Right lobe of liver (tissue), 6 donors: Measurements from ENCODE around the gene USP48. TPM values are rescaled to one million over a fixed set of nuclear protein-coding genes. Genes with fewer than 3 reads are reported as not detected.

Experiments used
- ATAC-seq, 4 donors: fragments of 200-7000 bp; cut with Tn5 transposase; one replicate each; pipeline ENCODE4 v1.9.1; 2020; ENCODE audit warnings: mild to moderate bottlenecking in 4 of 4, moderate library complexity in 4 of 4
- DNase-seq, 3 donors: peaks; one replicate each; pipeline ENCODE4 v3.0.0-alpha.2; 2020
- H3K27ac ChIP-seq, 3 donors: fragments of 200-600 bp; one replicate each; pipeline ENCODE4 v1.8.0; 2022
- H3K27me3 ChIP-seq, 2 donors: fragments of 200-600 bp; one replicate each; pipeline ENCODE4 v1.8.0; 2022
- H3K36me3 ChIP-seq, 4 donors: fragments of 200-600 bp; sonication (generic) in 1 of 4; one replicate each; pipeline versions ENCODE4 v1.5.1 to v1.8.0; 2017 to 2022; ENCODE audit warnings: control low read depth in 1 of 4
- H3K4me1 ChIP-seq, 4 donors: fragments of 200-600 bp; sonication (generic) in 1 of 4; one replicate each; pipeline versions ENCODE4 v1.5.1 to v1.8.0; 2017 to 2022; ENCODE audit warnings: control low read depth in 1 of 4
- H3K4me3 ChIP-seq, 3 donors: fragments of 200-600 bp; one replicate each; pipeline ENCODE4 v1.8.0; 2022
- H3K9me3 ChIP-seq, 4 donors: fragments of 200-600 bp; sonication (generic) in 1 of 4; one replicate each; pipeline versions ENCODE4 v1.5.1 to v1.8.0; 2017 to 2022; ENCODE audit warnings: control low read depth in 1 of 4
- POLR2A ChIP-seq: fragments of 450-650 bp; IDR thresholded peaks from one replicate; pipeline ENCODE4 v1.6.1; 2017; ENCODE audit warnings: antibody characterized with exemption, mild to moderate bottlenecking
- WGBS: methylation state at CpG from one replicate; pipeline ENCODE4 v1.1.6; 2018; ENCODE audit warnings: low coverage, low lambda C conversion rate; ENCODE audit not compliant: insufficient coverage; ENCODE audit errors: missing lambda C conversion rate; 5-methylcytosine and 5-hydroxymethylcytosine counted together
- intact Hi-C, 2 donors: fragments of 100-400 bp; cut with DNase I; formaldehyde crosslinking; loops; one replicate each; pipeline versions ENCODE4 v1.11.2 to v1.14.1; 2022
- total RNA-seq, 6 experiments: library from RNA; depleted of rRNA in 2 of 6; stranded (reverse); fragments of >200 nt in 2 of 6; fragmentation: NEBNext Ultra II Directional in 3 of 6; extraction: Animal tissue kit (Norgen Biotek cat#: 25700) in 3 of 6; gene quantifications; one replicate each; pipeline versions ENCODE4 v1.1.0 to v1.2.4, GENCODE V29; 2016 to 2023
- TF ChIP-seq, protein P1 (sequence below), 4 donors: fragments of 200-600 bp in 3 of 4; fragments of 450-650 bp in 1 of 4; IDR thresholded peaks; one replicate each; pipeline versions ENCODE4 v1.5.1 to v1.8.0; 2016 to 2022; ENCODE audit warnings: antibody characterized with exemption in 4 of 4, mild to moderate bottlenecking in 2 of 4
- donor health status: DM: no; HTN: yes; CAD: no.
- donor health status: DM: no; HTN: no; CAD: no.
- donor health status: DM: no; HTN: no; CAD: no.
- donor health status: DM: no; HTN: yes; CAD: no.
- donor health status: DM: no; HTN: yes; CAD: no.

The USP48 gene
- total RNA-seq, 6 experiments from 2014 or later: 21.3 to 24.5 (median 22.8) TPM

DNA sequence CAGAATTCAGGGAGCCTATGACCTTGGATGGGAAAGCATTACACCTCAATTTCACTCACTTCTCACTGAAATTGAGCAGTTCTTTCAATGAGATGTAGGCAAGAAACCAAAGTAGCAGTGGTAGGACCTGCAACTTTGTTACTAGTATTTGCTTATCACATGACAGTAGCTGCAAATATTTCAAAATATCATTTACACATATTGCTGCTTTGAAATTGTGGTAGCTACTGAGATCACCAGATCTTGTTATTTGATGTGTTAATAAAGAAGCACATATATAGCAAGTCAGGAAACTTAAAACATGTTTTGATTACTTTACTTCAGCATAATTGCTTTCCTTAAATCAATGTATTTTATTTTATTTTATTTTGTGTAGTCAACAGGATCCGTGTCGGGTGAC, 42.0 kb upstream of the USP48 start:
- H3K36me3 ChIP-seq: peaks cover 0 to 4% (median 0%) of the 10 kb centered on the region in 4 donors
- H3K9me3 ChIP-seq: no peaks in the 10 kb centered on the region
- no peaks in the 10 kb centered on the region for H3K4me1 ChIP-seq
- intact Hi-C loops: no loop called here
- H3K27ac ChIP-seq: no peak overlapping the region
- WGBS: 79% methylated on average over 2 of the region's 2 CpGs
- ATAC-seq (no peak), DNase-seq (no peak)
- TF ChIP-seq POLR2A: no peak
- TF ChIP-seq, protein P1, sequence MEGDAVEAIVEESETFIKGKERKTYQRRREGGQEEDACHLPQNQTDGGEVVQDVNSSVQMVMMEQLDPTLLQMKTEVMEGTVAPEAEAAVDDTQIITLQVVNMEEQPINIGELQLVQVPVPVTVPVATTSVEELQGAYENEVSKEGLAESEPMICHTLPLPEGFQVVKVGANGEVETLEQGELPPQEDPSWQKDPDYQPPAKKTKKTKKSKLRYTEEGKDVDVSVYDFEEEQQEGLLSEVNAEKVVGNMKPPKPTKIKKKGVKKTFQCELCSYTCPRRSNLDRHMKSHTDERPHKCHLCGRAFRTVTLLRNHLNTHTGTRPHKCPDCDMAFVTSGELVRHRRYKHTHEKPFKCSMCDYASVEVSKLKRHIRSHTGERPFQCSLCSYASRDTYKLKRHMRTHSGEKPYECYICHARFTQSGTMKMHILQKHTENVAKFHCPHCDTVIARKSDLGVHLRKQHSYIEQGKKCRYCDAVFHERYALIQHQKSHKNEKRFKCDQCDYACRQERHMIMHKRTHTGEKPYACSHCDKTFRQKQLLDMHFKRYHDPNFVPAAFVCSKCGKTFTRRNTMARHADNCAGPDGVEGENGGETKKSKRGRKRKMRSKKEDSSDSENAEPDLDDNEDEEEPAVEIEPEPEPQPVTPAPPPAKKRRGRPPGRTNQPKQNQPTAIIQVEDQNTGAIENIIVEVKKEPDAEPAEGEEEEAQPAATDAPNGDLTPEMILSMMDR (IDR thresholded peaks at IDR 0.05): no peak
- no peak overlapping the region for H3K4me3 ChIP-seq
- H3K27me3 ChIP-seq: no peaks in the 10 kb centered on the region

DNA sequence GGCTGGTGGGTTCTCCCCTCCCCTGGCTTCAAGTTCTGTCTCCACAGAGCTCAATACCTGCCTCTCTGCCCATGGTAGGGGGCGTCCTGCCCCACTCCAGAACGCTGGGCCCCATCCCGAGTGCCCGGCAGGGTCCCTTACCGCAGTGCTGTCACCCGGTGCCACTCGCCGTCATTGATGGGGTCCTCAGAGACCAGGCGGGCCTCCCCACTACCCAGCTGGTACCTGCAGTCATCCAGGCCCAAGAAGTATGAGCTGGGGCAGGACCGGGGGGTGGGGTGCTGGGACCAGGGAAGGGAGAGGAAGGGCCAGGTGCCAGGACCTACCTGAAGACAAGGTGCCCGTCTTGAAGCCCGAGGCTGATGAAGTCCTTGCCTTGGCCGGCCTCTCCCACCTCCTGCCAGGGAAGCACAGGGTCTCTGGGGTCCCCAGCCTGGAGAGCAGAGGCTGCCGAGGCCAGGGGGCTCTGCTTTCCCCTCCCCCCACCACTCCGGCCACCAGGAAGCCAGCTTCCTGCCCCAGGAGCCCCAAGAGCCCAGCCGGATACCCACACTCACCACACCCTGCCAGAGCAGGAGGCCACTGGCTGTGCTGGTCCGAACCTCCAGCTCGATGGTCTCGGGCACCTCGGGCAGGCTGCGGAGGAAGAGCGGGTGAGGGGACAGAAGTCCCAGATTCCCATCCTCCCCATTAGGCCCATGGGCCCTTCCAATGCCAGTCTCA, 41.2 kb upstream of the USP48 start:
- no peak for ATAC-seq
- Histone ChIP-seq H3K4me1 (no peaks in the 10 kb centered on the region), H3K27me3 (no peaks in the 10 kb centered on the region), H3K36me3 (peaks cover 0 to 4% (median 0%) of the 10 kb centered on the region in 4 donors), H3K27ac (no peak overlapping the region), H3K9me3 (no peaks in the 10 kb centered on the region), H3K4me3 (no peak overlapping the region)
- no peak for TF ChIP-seq POLR2A
- TF ChIP-seq, protein P1 (IDR thresholded peaks at IDR 0.05): no peak
- intact Hi-C loops: no loop called here
- WGBS: 92% methylated on average over 5 of the region's 22 CpGs
- DNase-seq: no peak

DNA sequence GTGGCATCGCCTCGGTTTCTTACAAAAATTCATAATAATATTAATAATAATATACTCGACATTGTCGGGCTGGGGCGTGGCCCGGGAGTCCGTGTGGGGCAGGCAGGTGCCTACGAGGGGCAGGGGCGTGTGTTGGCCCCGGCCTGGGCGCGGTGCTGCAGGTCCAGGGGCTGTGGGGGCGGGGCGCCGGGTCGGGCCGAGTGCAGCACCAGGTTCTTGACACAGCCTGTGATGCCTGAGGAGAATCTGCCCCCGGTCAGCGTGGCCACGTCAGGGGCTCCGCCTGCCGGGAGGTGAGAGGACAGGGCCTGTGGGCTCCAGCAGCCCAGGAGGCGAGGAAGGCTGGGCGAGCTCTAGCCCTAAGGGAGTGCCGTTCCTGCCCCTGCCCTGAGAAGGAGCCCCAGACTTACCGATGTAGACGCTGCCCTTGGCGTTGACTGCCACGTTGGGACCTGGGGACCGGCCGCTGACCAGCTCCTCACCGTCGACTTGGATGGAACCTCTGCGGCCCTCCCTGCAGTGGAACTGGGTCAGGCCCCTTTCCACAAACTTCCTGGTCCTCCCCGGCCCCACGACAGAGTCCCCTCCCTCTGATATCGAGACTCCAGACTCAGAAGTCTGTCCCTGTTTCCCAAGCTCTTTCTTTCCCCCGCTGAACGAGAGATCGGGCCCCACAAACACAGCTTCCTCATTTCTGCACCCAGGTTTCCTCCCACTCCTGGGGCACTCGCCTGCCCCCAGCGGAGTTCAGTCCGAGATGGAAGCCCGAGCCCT, 40.4 kb upstream of the USP48 start:
- 59% methylated on average over 8 of the region's 44 CpGs for WGBS

DNA sequence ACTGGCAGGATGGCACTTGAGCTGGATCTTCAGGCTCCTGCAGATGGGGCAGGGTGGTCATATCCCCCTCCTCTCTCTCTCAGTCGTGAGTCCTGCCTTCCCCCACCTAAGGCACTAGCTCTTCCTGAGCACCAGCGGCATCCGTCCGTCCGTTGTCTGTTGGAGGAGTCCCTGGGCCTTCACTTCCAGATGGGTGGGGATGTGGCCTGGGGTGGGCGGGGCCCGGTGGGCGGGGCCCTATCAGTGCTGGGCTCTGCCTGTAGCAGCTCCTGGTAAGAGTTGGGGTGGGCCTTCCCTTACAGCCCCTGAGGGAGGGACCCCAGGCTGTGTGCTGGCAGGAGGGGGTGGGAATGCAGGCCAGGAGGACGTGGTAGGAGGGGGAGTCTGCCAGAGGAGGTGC, 39.4 kb upstream of the USP48 start:
- no peak for DNase-seq
- Histone ChIP-seq H3K27me3 (no peaks in the 10 kb centered on the region), H3K36me3 (peaks cover 0 to 4% (median 0%) of the 10 kb centered on the region in 4 donors), H3K9me3 (no peaks in the 10 kb centered on the region), H3K27ac (no peak overlapping the region), H3K4me1 (no peaks in the 10 kb centered on the region), H3K4me3 (no peak overlapping the region)
- intact Hi-C loops: no loop called here
- no peak for TF ChIP-seq POLR2A
- TF ChIP-seq, protein P1 (IDR thresholded peaks at IDR 0.05): no peak
- 37% methylated on average over 2 of the region's 9 CpGs for WGBS
- peak in 2 of 4 donors; percentile 22 to 26 for ATAC-seq

More for the DNA sequence above, 40.4 kb upstream of the USP48 start:
- no peaks in the 10 kb centered on the region for H3K9me3 ChIP-seq
- no peak overlapping the region for H3K4me3 ChIP-seq
- intact Hi-C loops: no loop called here
- peaks cover 0 to 4% (median 0%) of the 10 kb centered on the region in 4 donors for H3K36me3 ChIP-seq
- no peak overlapping the region for H3K27ac ChIP-seq
- ATAC-seq: no peak
- peak in 1 of 3 donors; percentile 51 for DNase-seq
- TF ChIP-seq POLR2A: no peak
- TF ChIP-seq, protein P1 (IDR thresholded peaks at IDR 0.05): no peak
- no peaks in the 10 kb centered on the region for H3K4me1 ChIP-seq
- no peaks in the 10 kb centered on the region for H3K27me3 ChIP-seq
